H9 (cell line): ENCODE data around the gene ATP2B2. TPM values are rescaled to one million over a fixed set of nuclear protein-coding genes. Genes with fewer than 3 reads are reported as not detected.

Experiments used
- DNase-seq: peaks from one replicate; pipeline ENCODE4 v3.0.0-alpha.2; 2017
- H2AFZ ChIP-seq: one replicate; pipeline ENCODE4 v1.6.1; 2013; ENCODE audit warnings: mild to moderate bottlenecking, low read length, control low read depth, moderate library complexity
- H2AK5ac ChIP-seq: 2 replicates; pipeline ENCODE4 v1.6.1; 2013; ENCODE audit warnings: low read length, control low read depth, mixed read lengths; ENCODE audit not compliant: insufficient read length
- H2BK120ac ChIP-seq: one replicate; pipeline ENCODE4 v1.6.1; 2013; ENCODE audit warnings: low read depth, mild to moderate bottlenecking, low read length, control low read depth, inconsistent platforms; ENCODE audit not compliant: poor library complexity, severe bottlenecking
- H2BK12ac ChIP-seq: 2 replicates; pipeline ENCODE4 v1.6.1; 2013; ENCODE audit warnings: low read length, control low read depth, mixed read lengths, low read depth; ENCODE audit not compliant: insufficient read length
- H2BK15ac ChIP-seq: 2 replicates; pipeline ENCODE4 v1.6.1; 2013; ENCODE audit warnings: low read depth, low read length, control low read depth
- H2BK20ac ChIP-seq: one replicate; pipeline ENCODE4 v1.6.1; 2013; ENCODE audit warnings: low read depth, mild to moderate bottlenecking, low read length, control low read depth, inconsistent platforms; ENCODE audit not compliant: poor library complexity, severe bottlenecking
- H2BK5ac ChIP-seq: 2 replicates; pipeline ENCODE4 v1.6.1; 2013; ENCODE audit warnings: low read length, control low read depth, mixed read lengths; ENCODE audit not compliant: insufficient read length
- H3K14ac ChIP-seq: 2 replicates; pipeline ENCODE4 v1.6.1; 2013; ENCODE audit warnings: low read length, control low read depth; ENCODE audit not compliant: insufficient read depth
- H3K18ac ChIP-seq: 2 replicates; pipeline ENCODE4 v1.6.1; 2013; ENCODE audit warnings: low read depth, mild to moderate bottlenecking, mixed read lengths, low read length, control low read depth; ENCODE audit not compliant: insufficient read length
- H3K23ac ChIP-seq: 2 replicates; pipeline ENCODE4 v1.6.1; 2013; ENCODE audit warnings: low read length, control low read depth, mixed read lengths, low read depth; ENCODE audit not compliant: insufficient read length
- H3K23me2 ChIP-seq: 2 replicates; pipeline ENCODE4 v1.6.1; 2013; ENCODE audit warnings: low read depth, mild to moderate bottlenecking, mixed read lengths, low read length, control low read depth; ENCODE audit not compliant: insufficient read length, poor library complexity, severe bottlenecking
- H3K27ac ChIP-seq: 2 replicates; pipeline ENCODE4 v1.5.1; 2013; ENCODE audit warnings: low read length, control low read depth, mixed read lengths, low read depth; ENCODE audit not compliant: insufficient read length
- H3K27me3 ChIP-seq: 2 replicates; pipeline ENCODE4 v1.6.1; 2013; ENCODE audit warnings: low read length, control low read depth, inconsistent platforms; ENCODE audit not compliant: insufficient read depth
- H3K4ac ChIP-seq: 2 replicates; pipeline ENCODE4 v1.6.1; 2013; ENCODE audit warnings: low read depth, mild to moderate bottlenecking, control low read depth, inconsistent platforms, low read length, moderate library complexity
- H3K4me1 ChIP-seq: 2 replicates; pipeline ENCODE4 v1.6.1; 2013; ENCODE audit warnings: low read length, control low read depth, inconsistent platforms; ENCODE audit not compliant: insufficient read depth
- H3K4me2 ChIP-seq: 2 replicates; pipeline ENCODE4 v1.6.1; 2013; ENCODE audit warnings: low read length, control low read depth, mixed read lengths; ENCODE audit not compliant: insufficient read length, insufficient read depth
- H3K56ac ChIP-seq: 2 replicates; pipeline ENCODE4 v1.6.1; 2013; ENCODE audit warnings: low read depth, mild to moderate bottlenecking, mixed read lengths, low read length, control low read depth; ENCODE audit not compliant: insufficient read length
- H3K79me1 ChIP-seq: 2 replicates; pipeline ENCODE4 v1.6.1; 2013; ENCODE audit warnings: low read depth, mild to moderate bottlenecking, moderate library complexity, low read length, control low read depth, inconsistent platforms; ENCODE audit not compliant: insufficient read depth, poor library complexity, severe bottlenecking
- H3K79me2 ChIP-seq: 2 replicates; pipeline ENCODE4 v1.6.1; 2013; ENCODE audit warnings: low read length, control low read depth, inconsistent platforms; ENCODE audit not compliant: insufficient read depth
- H3K9ac ChIP-seq: 2 replicates; pipeline ENCODE4 v1.6.1; 2013; ENCODE audit warnings: low read length, control low read depth, mixed read lengths; ENCODE audit not compliant: insufficient read length; ENCODE audit errors: extremely low read depth
- H3K9me3 ChIP-seq: one replicate; pipeline ENCODE4 v1.6.1; 2013; ENCODE audit warnings: low read depth, low read length, inconsistent platforms; ENCODE audit not compliant: control insufficient read depth
- H3T11ph ChIP-seq: one replicate; pipeline ENCODE4 v1.6.1; 2013; ENCODE audit warnings: mild to moderate bottlenecking, low read length, control low read depth, inconsistent platforms
- H4K20me1 ChIP-seq: one replicate; pipeline ENCODE4 v1.6.1; 2013; ENCODE audit not compliant: control insufficient read depth, insufficient read length, insufficient read depth
- H4K5ac ChIP-seq: 2 replicates; pipeline ENCODE4 v1.6.1; 2013; ENCODE audit warnings: low read depth, mild to moderate bottlenecking, mixed read lengths, low read length, control low read depth; ENCODE audit not compliant: insufficient read length
- H4K8ac ChIP-seq: replicated peaks from 2 replicates; pipeline ENCODE4 v1.6.1; 2013; ENCODE audit warnings: low read length, control low read depth, mixed read lengths, low read depth; ENCODE audit not compliant: insufficient read length
- H4K91ac ChIP-seq: 2 replicates; pipeline ENCODE4 v1.6.1; 2013; ENCODE audit warnings: low read depth, mild to moderate bottlenecking, moderate library complexity, mixed read lengths, low read length, control low read depth; ENCODE audit not compliant: insufficient read length
- H3K27ac Mint-ChIP-seq, 3 experiments: 2 replicates in 2 of 3; 3 replicates in 1 of 3; pipeline ENCODE4 v1.8.0; 2020 to 2021; ENCODE audit warnings: mixed read lengths in 3 of 3, mild to moderate bottlenecking in 1 of 3, moderate library complexity in 1 of 3
- H3K27me3 Mint-ChIP-seq: 2 replicates; pipeline ENCODE4 v1.8.0; 2021; ENCODE audit warnings: low read depth, mild to moderate bottlenecking, moderate library complexity, mixed read lengths
- H3K36me3 Mint-ChIP-seq, 3 experiments: 2 replicates in 2 of 3; 3 replicates in 1 of 3; pipeline ENCODE4 v1.8.0; 2020 to 2021; ENCODE audit warnings: low read depth in 3 of 3, mixed read lengths in 3 of 3; ENCODE audit not compliant: insufficient read depth in 1 of 3
- H3K4me1 Mint-ChIP-seq, 2 experiments: 2 replicates each; pipeline ENCODE4 v1.8.0; 2020; ENCODE audit warnings: mixed read lengths in 2 of 2
- H3K4me3 Mint-ChIP-seq, 2 experiments: 2 replicates in 1 of 2; 3 replicates in 1 of 2; pipeline ENCODE4 v1.8.0; 2020 to 2021; ENCODE audit warnings: mild to moderate bottlenecking in 2 of 2, mixed read lengths in 2 of 2, moderate library complexity in 1 of 2
- H3K9me3 Mint-ChIP-seq, 2 experiments: 2 replicates in 1 of 2; 3 replicates in 1 of 2; pipeline ENCODE4 v1.8.0; 2020; ENCODE audit warnings: mild to moderate bottlenecking in 2 of 2, mixed read lengths in 2 of 2, moderate library complexity in 1 of 2
- CTCF ChIP-seq: fragments of 200-600 bp; sonication (generic); conservative IDR thresholded peaks from 3 replicates; pipeline ENCODE4 v1.8.0; 2021; ENCODE audit warnings: antibody characterized with exemption, mild to moderate bottlenecking
- WGBS: extraction: QIAGEN DNeasy Blood & Tissue Kit; methylation state at CpG from one replicate; pipeline ENCODE4 v1.1.7; 2013; ENCODE audit warnings: missing lambda C conversion rate, low lambda C conversion rate, mixed read lengths; ENCODE audit not compliant: insufficient read length; ENCODE audit errors: extremely low coverage; 5-methylcytosine and 5-hydroxymethylcytosine counted together
- total RNA-seq: library from RNA; stranded (reverse); gene quantifications from 2 replicates; pipeline ENCODE4 v1.2.1, GENCODE V29; 2021

The ATP2B2 gene
- total RNA-seq, 1 experiment from 2014 or later, result 0.33 TPM

GRCh38 chr3:10309736-10310135 lies 195.7 kb downstream of the ATP2B2 start:
- no peaks in the 10 kb centered on the region for H3K79me1 ChIP-seq
- no peak for TF ChIP-seq CTCF
- H4K20me1 ChIP-seq, result no peaks in the 10 kb centered on the region
- H4K91ac ChIP-seq, result no peak overlapping the region
- H3K27me3 ChIP-seq, result no peaks in the 10 kb centered on the region
- H3K27ac ChIP-seq, result no peak overlapping the region
- Mint-ChIP-seq H3K27ac (peak overlapping the region in 2 of 3 experiments; percentile 19 to 62; a peak in 4 of 7 replicates), H3K4me3 (no peak overlapping the region), H3K27me3 (no peaks in the 10 kb centered on the region), H3K4me1 (no peaks in the 10 kb centered on the region), H3K36me3 (peaks cover 32 to 94% (median 92%) of the 10 kb centered on the region in 3 experiments; a peak in 6 of 7 replicates), H3K9me3 (no peaks in the 10 kb centered on the region)
- H2BK15ac ChIP-seq, result no peak overlapping the region
- H2AFZ ChIP-seq, result no peak overlapping the region
- no peaks in the 10 kb centered on the region for H3K23me2 ChIP-seq
- H2BK12ac ChIP-seq, result no peak overlapping the region
- H3K14ac ChIP-seq, result no peak overlapping the region
- no peak overlapping the region for H3K4ac ChIP-seq
- H2BK5ac ChIP-seq, result no peak overlapping the region
- H3K18ac ChIP-seq, result no peak overlapping the region
- H3K9me3 ChIP-seq, result no peaks in the 10 kb centered on the region
- no peaks in the 10 kb centered on the region; the same call in 1 of the 2 replicates for H3K4me1 ChIP-seq
- no CpG with 5 or more reads among the region's 4 CpGs for WGBS
- no peak overlapping the region for H3K56ac ChIP-seq
- no peak overlapping the region for H2AK5ac ChIP-seq
- H3T11ph ChIP-seq, result no peak overlapping the region
- H3K79me2 ChIP-seq, result no peaks in the 10 kb centered on the region
- no peak overlapping the region for H2BK120ac ChIP-seq
- no peak overlapping the region for H3K9ac ChIP-seq
- no peak overlapping the region for H4K8ac ChIP-seq
- H3K23ac ChIP-seq, result no peak overlapping the region
- no peak for DNase-seq
- H2BK20ac ChIP-seq, result no peak overlapping the region
- H3K4me2 ChIP-seq, result no peak overlapping the region
- H4K5ac ChIP-seq, result no peak overlapping the region
